HG02938 (cell line): Measurements from ENCODE around the gene LILRA1.
"Not testable (repeated sequence)": the region's sequence is repeated elsewhere in the genome, so short reads cannot be mapped to it uniquely, and the experiment has no call there.

ENCODE experiments used
- ATAC-seq: cut with Tn5 transposase; IDR thresholded peaks from one replicate; pipeline ENCODE4 v1.9.1; 2021; ENCODE audit warnings: mild to moderate bottlenecking, moderate library complexity; ENCODE audit not compliant: unreplicated experiment

The LILRA1 gene

DNA sequence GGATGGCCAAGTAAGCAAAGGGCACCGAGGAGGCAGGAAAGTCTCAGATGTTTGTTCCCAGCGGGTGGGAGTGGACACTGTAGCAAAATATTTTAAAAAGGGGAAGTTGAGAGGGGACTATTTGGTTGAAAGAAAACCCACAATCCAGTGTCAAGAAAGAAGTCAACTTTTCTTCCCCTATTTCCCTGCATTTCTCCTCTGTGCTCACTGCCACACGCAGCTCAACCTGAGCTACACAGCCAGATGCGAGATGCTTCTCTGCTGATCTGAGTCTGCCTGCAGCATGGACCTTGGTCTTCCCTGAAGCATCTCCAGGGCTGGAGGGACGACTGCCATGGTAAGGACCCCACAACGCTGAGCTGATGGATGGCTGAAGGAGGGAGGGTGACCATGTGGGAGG, at the start of gene LILRA1:
LILRA1 (plus strand) TSS at position 188 of the 400 bp plus-strand sequence. CDS start 613 bp downstream, outside the sequence.
- not testable (repeated sequence) for ATAC-seq

DNA sequence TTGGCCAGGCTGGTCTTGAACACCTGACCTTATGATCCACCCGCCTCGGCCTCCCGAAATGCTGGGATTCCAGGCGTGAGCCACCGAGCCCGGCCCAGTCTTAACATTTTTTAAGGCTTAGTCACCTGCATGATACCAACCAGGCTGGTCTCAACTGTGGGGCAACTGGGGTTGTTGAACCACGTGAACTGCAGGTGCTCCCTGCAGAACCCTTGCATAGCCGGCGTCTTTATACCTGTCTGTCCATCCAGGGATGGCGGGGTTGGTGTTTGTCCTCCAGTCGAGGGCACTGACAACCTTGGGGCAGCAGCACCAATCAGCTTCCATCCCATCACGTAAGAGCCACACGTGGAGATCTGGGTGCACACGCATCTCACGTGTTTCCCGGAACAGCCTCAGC, 44.6 kb upstream of the LILRA1 start:
- no peak for ATAC-seq

DNA sequence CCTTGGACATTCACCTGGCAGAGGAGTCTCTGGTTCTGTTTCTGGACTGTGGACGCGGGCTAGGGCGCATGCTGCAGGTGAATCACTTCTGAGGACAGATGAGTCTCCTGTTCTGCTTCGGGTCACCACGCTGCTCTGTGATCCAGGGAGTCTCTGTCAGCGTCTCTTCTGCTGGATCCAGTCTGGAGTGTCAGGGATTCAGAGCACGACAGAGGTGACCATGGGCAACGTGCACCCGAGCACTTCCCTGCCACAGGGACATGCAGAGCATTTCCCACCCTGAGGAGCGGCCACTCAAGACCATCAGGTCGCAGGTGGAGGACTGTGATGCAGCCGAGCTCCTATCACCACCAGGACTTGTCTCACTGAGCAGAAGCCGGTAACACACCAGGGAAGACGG, 44.2 kb upstream of the LILRA1 start:
- ATAC-seq, result no peak

DNA sequence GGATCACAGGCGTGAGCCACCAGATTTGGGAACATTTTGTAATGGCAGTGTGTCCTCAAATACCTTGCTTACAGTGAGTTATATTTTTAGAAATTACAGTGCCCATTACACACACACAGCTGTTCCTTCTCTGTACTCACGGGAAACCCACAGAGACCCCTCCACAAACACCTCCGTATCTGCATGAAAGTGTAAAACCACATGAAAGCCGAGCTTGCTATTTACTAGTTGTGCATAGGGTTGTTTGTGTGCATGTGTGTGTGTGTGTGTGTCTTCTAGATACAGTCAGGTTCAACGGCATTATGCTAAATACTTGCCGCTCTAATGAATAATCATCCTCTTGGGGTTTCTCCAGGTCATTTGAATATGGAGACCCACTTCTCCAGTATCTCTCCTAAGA, 42.1 kb upstream of the LILRA1 start:
- no peak for ATAC-seq

DNA sequence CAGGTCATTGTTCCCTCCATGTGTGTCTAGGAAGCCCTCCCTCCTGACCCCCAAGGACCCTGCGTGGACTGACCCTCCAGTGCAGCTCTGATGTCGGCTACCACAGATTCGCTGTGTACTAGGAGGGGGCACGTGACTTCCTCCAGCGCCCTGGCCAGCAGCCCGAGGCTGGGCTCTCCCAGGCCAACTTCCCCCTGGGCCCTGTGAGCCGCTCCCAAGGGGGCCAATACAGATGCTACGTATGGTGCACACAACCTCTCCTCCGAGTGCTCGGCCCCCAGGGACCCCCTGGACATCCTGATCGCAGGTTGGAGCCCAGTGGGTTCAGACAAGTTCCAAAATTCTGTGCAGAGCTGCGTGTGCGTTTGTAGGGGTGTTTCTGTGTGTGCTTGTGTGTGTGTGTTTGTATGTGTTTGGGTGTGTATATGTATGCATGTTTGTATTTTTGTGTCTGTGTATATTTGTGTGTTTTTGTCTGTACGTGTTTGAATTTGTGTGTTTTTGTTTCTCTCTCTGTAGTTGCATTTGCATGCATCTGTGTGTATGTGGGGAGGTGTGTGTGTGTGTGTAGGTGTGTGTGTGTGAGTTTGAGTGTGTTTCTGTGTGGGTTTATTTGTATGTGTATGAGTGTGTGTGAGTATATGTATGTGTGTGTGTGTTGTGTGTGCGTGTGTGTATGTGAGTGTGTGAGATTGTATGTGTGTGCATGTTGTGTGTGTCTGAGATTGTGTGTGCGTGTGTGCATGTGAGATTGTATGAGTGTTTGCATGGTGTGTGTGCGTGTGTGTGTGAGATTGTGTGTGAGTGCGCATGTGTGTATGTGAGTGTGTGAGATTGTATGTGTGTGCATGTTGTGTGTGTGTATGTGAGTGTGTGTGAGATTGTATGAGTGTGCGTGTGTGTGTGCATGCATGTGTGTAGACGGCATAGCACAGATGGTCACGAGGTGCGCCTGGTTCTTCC, 41.2 kb upstream of the LILRA1 start:
- no peak for ATAC-seq

DNA sequence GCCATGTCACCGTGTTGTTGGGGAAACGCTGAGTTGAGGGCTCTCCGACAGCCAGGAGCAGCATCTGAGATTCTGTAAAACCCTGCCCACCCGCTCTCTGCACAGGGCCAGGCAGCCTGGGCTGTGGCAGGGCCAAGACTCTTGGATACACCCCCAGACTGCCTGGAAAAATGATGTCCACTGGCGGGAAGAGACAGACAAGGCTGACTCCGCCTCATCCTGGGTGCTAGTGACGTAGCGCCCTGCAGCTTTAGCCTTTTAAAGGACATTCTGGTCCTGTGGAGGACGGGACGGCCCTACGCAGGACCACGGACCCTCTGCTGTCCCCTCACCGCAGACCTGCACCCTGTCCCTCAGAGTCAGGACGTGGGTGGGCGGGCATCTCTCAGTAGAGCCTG, 40.5 kb upstream of the LILRA1 start:
- no peak for ATAC-seq

DNA sequence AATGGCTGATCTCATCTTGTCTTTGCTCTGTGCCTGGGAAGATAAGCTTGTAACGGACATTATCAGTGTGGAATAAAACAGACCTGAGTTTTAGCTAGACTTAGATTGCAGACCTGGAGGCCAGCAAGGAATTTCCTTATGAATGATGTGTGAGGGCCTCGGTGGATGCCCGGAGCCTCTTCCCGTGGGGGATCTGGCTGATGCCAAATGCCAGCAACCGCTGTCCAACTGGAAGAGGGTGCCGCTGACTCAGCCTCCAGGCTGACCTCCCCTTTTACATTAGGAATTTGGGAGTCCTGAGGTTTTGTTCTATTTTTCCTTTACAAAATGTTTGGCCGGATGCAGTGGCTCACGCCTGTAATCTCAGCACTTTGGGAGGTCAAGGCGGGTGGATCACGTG, 39.4 kb upstream of the LILRA1 start:
- ATAC-seq, result no peak

DNA sequence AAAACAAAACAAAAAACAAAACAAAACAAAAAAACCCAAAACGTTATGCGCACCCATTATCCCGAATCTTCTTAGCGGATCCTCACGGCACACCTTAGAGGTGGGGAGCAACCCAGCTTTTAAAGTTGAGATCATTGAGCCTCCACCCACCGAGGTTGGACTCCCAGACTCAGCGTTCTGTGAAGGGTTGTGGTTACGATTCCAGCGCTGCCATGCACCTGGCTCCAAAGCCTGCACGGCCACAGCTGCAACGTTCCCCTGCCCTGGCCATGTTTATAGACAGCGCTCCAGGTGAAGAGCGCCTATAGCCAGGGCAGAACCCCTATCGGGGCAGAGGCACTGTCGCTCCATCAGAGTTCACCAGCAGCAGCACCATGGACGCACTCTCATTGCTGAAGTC, 38.5 kb upstream of the LILRA1 start:
- ATAC-seq, result no peak

DNA sequence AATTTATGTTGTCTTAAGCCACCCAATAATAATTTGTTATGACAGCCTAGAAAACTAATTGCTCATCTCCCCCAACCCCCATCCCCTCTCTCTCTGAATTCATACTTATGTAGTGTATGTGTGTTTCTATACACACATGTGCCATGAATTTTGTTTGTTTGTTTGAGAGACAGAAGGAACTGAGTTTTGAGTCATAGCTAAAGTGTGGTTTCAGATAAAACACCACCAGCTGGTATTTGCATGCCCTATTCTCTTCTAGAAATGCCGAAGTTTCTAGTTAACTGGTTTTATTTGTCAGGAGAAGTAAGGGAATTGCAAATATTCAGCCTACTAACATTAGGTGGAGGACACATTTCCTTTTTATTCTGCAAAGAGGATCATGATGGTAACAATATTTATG, 37.2 kb upstream of the LILRA1 start:
- no peak for ATAC-seq

DNA sequence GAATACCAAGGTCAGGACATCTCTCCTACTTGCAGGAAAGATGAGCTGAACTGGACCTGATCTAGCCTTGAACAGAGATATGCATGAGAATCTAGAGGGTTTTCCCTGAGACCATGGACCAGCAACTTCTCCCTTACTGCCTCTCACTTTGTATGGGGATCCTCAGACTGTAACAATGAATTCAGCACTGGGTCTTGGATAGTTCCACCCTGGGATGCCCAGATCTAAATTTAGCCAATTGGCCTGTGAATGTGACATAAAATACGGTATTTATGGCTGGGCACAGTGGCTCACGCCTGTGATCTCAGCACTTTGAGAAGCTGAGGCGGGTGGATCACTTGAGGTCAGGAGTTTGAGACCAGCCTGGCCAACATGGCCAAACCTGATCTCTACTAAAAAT, 35.1 kb upstream of the LILRA1 start:
- ATAC-seq, result no peak

DNA sequence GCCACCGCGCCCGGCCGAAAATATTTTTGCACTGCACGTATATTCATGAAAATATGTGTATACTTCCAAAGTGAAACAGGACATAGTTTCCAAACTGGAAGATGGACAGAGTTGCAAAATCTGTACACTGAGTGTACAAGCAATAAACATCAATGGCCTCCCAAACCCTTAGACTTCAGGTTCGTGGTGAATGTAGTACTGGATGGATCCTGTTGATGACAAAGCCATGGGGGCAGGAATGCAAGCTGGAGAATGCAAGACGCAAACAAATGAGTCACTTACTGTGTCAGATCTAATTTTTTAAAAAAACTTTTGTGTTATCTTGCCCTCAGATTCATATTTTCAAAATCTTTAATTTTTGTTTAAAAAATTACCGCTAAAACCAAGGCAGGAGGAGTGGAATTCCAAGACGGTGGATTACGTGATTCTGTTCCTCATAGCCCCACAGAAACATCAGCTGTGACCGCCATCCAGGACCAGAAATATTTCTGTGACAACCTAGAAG, 32.5 kb upstream of the LILRA1 start:
- no peak for ATAC-seq

DNA sequence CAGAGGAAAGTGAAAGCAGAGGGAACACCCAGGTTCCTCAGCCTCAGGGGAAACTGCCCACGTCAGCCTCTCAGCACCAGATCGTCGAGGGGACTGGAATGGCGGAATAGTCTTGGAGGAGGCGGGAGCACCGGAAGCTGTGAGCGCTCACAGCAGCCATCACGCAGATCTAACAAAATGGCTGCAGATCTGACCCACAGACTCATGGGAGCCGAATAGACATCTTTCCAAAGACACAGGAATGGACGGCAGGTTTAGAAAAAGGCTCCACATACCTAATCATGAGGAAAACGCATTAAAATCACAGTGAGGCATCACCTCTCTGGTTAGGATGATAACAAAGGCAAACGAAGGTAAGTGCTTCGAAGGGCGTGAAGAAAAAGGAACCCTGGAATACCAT, 31.6 kb upstream of the LILRA1 start:
- ATAC-seq, result no peak

DNA sequence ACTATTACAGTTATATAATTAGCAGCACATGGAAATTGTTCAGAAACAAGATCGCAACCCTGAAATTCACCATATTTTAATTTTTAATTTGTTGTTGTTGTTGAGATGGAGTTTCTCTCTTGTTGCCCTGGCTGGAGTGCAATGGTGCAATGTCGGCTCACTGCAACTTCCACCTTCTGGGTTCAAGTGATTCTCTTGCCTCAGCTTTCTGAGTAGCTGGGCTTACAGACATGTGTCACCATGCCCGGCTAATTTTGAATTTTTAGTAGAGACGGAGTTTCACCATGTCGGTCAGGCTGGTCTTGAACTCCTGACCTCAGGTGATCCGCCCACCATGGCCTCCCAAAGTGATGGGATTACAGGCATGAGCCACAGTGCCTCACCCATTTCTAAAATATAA, 30.2 kb upstream of the LILRA1 start:
- ATAC-seq, result not testable (repeated sequence)

DNA sequence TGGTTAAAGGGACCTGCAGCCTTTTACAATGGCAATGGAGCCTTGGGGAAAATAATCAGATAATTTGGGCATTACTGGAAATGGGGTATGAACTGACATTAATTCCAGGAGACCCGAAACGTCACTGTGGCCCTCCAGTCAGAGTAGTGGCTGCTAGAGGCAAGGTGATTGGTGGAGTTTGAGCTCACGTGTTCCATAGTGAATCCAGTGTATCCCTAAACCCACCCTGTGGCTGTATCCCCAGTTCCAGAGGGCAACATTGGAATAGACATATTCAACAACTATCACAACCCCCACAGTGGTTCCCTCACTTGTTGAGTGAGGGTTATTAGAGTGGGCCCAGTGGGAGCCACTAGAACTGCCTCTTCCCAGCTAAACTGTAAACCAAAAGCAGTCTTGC, 23.1 kb upstream of the LILRA1 start:
- ATAC-seq, result no peak

DNA sequence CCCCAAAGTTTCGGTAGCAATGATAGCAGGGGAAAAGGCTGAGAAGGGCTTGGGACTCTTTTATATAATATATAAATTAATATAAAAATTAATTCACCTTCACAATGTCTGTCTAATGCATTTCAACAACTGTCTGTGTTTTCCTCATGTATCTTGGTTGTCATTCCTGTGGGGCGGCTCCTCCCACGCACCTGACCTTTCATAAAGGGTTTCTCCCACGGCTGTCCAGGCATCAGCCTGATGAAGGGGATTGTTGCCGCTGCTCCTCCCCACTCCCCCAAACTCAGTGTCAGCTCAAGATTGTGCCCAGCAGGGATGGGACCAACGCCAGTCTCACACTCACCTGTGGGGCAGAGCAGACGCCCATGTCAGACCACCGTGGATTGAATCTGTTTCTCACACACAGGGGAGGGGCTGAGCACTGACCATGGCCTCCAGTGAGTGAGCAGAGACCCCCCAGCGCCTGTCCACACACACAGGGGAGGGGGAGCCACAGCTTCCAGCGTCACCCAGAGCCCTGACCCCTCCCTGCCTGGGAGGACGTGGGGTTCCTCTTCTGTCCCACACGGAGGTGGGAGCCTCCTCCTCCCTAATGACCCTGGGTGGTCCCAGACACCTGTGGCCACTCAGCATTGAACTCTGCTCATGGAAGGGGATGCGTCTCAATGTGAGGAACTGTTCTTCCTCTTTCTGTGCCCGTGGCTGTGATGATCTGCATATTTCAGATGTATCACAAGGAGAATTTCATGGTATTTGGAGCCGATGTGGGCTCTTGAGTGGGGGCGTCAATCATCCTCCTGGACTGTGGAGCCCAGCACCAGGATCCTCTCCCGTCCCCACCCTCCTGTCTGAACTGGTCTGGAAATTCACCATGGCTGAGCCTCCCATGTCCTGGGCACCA, 21.5 kb upstream of the LILRA1 start:
- not testable (repeated sequence) for ATAC-seq

DNA sequence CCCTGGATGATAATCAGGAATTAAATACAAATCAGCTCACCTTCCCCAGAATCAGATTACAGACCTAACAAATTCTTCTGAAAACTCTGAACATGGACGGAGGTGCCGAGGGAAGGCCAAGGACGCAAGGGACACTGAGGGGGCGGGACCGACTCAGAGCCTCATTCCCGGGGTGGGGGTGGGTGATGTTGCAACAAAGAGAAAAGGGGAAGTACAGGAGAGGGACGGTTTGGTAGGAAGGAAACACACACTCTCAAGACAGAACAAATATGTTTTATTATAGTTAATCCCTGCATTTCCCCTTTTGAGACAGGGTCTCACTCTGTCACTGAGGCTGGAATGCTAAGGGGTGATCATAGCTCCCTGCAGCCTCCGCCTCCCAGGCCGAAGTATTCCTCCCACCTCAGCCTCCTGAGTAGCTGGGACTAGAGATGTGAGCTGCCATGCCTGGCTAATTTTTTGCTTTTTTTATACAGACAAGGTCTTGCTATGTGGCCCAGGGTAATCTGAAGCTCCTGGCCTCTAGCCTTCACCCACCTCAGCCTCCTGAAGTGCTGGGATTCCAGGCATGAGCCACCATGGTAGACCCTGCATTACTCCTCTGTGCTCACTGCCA, 20.6 kb upstream of the LILRA1 start:
- ATAC-seq, result no peak

DNA sequence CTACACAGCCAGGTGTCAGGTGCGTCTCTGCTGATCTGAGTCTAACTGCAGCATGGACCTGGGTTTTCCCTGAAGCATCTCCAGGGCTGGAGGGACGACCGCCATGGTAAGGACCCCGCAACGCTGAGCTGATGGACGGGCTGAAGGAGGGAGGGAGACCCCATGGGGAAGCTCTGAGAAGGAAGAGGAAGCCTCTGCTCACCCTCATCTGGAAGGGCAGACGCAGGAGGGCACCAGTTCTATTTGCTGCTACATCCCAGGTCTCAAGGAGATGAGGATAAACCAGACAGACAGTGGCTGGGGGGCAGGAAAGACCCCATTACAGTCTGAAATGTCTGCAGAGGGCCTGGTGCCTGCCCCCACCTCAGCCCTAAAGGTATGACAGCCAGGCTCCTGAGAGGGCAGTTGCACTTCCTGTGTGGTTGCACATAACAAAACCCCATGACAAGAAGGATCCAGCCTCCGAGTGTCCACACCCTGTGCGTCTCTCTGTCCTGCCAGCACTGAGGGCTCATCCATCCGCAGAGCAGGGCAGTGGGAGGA, 20.0 kb upstream of the LILRA1 start, which contains the start of gene LILRA2:
LILRA2 (plus strand) TSS at position 461 of the 543 bp plus-strand sequence. CDS start 89 bp downstream, outside the sequence.
- ATAC-seq, result no peak

DNA sequence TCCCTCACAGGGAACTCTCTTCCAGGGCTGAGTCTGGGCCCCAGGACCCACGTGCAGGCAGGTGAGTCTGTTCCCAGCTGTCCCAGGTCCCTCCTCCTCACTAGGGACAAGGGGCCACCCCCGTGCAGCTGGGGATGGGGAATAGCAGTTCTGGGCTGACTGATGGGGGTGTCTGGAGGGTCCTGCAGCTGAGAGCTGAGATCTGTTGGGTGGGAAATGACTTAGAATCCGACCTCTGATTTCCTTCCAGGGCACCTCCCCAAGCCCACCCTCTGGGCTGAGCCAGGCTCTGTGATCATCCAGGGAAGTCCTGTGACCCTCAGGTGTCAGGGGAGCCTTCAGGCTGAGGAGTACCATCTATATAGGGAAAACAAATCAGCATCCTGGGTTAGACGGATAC, 19.4 kb upstream of the LILRA1 start:
- ATAC-seq, result no peak

DNA sequence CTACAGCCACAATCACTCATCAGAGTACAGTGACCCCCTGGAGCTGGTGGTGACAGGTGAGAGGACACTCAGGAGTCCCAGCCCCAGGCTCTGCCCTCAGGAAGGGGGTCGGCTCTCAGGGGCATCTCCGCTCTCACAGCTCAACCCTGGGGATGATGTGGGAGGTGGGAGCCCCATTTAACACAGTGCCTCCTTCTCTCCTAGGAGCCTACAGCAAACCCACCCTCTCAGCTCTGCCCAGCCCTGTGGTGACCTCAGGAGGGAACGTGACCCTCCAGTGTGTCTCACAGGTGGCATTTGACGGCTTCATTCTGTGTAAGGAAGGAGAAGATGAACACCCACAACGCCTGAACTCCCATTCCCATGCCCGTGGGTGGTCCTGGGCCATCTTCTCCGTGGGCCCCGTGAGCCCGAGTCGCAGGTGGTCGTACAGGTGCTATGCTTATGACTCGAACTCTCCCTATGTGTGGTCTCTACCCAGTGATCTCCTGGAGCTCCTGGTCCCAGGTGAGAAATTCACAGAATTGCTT, 18.8 kb upstream of the LILRA1 start:
- ATAC-seq, result no peak

DNA sequence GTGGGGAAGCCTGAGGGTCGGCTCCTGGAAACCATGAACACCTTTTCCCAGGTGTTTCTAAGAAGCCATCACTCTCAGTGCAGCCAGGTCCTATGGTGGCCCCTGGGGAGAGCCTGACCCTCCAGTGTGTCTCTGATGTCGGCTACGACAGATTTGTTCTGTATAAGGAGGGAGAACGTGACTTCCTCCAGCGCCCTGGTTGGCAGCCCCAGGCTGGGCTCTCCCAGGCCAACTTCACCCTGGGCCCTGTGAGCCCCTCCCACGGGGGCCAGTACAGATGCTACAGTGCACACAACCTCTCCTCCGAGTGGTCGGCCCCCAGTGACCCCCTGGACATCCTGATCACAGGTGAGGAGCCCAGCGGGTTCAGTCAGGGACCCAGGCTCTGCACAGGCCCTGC, 18.2 kb upstream of the LILRA1 start:
- not testable (repeated sequence) for ATAC-seq
